Upper lobe of left lung (tissue), 4 donors: ENCODE data around the gene FAM200B.

ENCODE experiments used
- CTCF ChIP-seq, 6 experiments: fragments of 450-650 bp in 4 of 6; fragments of 200-600 bp in 2 of 6; sonication (generic) in 2 of 6; IDR thresholded peaks; one replicate each; pipeline ENCODE4 v1.5.1; 2016 to 2019; ENCODE audit warnings: antibody characterized with exemption in 6 of 6
- EP300 ChIP-seq, 4 donors: sonication (generic); formaldehyde crosslinking; IDR thresholded peaks; one replicate each; pipeline ENCODE4 v1.5.1; 2017; ENCODE audit warnings: antibody characterized with exemption in 4 of 4, control low read depth in 2 of 4
- POLR2A ChIP-seq, 4 donors: fragments of 450-650 bp; IDR thresholded peaks; one replicate each; pipeline ENCODE4 v1.5.1; 2016 to 2017; ENCODE audit warnings: antibody characterized with exemption in 4 of 4, mild to moderate bottlenecking in 2 of 4
- POLR2AphosphoS5 ChIP-seq, 2 donors: sonication (generic); formaldehyde crosslinking; IDR thresholded peaks; one replicate each; pipeline ENCODE4 v1.5.1; 2017; ENCODE audit warnings: antibody characterized with exemption in 2 of 2

GRCh38 chr4:15674046-15674445 is 7.6 kb upstream of the FAM200B start:
- TF ChIP-seq CTCF (IDR thresholded peaks at IDR 0.05) (no peak), POLR2A (IDR thresholded peaks at IDR 0.05) (no peak), EP300 (IDR thresholded peaks at IDR 0.05) (no peak), POLR2AphosphoS5 (IDR thresholded peaks at IDR 0.05) (no peak)
